H9 (cell line): ENCODE results near the gene FRY. TPM values are rescaled to one million over a fixed set of nuclear protein-coding genes. Genes with fewer than 3 reads are reported as not detected.

Source experiments
- DNase-seq: peaks from one replicate; pipeline ENCODE4 v3.0.0-alpha.2; 2017
- H2AFZ ChIP-seq: one replicate; pipeline ENCODE4 v1.6.1; 2013; ENCODE audit warnings: mild to moderate bottlenecking, low read length, control low read depth, moderate library complexity
- H2AK5ac ChIP-seq: 2 replicates; pipeline ENCODE4 v1.6.1; 2013; ENCODE audit warnings: low read length, control low read depth, mixed read lengths; ENCODE audit not compliant: insufficient read length
- H2BK120ac ChIP-seq: one replicate; pipeline ENCODE4 v1.6.1; 2013; ENCODE audit warnings: low read depth, mild to moderate bottlenecking, low read length, control low read depth, inconsistent platforms; ENCODE audit not compliant: poor library complexity, severe bottlenecking
- H2BK12ac ChIP-seq: 2 replicates; pipeline ENCODE4 v1.6.1; 2013; ENCODE audit warnings: low read length, control low read depth, mixed read lengths, low read depth; ENCODE audit not compliant: insufficient read length
- H2BK15ac ChIP-seq: 2 replicates; pipeline ENCODE4 v1.6.1; 2013; ENCODE audit warnings: low read depth, low read length, control low read depth
- H2BK20ac ChIP-seq: one replicate; pipeline ENCODE4 v1.6.1; 2013; ENCODE audit warnings: low read depth, mild to moderate bottlenecking, low read length, control low read depth, inconsistent platforms; ENCODE audit not compliant: poor library complexity, severe bottlenecking
- H2BK5ac ChIP-seq: 2 replicates; pipeline ENCODE4 v1.6.1; 2013; ENCODE audit warnings: low read length, control low read depth, mixed read lengths; ENCODE audit not compliant: insufficient read length
- H3K14ac ChIP-seq: 2 replicates; pipeline ENCODE4 v1.6.1; 2013; ENCODE audit warnings: low read length, control low read depth; ENCODE audit not compliant: insufficient read depth
- H3K18ac ChIP-seq: 2 replicates; pipeline ENCODE4 v1.6.1; 2013; ENCODE audit warnings: low read depth, mild to moderate bottlenecking, mixed read lengths, low read length, control low read depth; ENCODE audit not compliant: insufficient read length
- H3K23ac ChIP-seq: 2 replicates; pipeline ENCODE4 v1.6.1; 2013; ENCODE audit warnings: low read length, control low read depth, mixed read lengths, low read depth; ENCODE audit not compliant: insufficient read length
- H3K23me2 ChIP-seq: 2 replicates; pipeline ENCODE4 v1.6.1; 2013; ENCODE audit warnings: low read depth, mild to moderate bottlenecking, mixed read lengths, low read length, control low read depth; ENCODE audit not compliant: insufficient read length, poor library complexity, severe bottlenecking
- H3K27ac ChIP-seq: 2 replicates; pipeline ENCODE4 v1.5.1; 2013; ENCODE audit warnings: low read length, control low read depth, mixed read lengths, low read depth; ENCODE audit not compliant: insufficient read length
- H3K27me3 ChIP-seq: 2 replicates; pipeline ENCODE4 v1.6.1; 2013; ENCODE audit warnings: low read length, control low read depth, inconsistent platforms; ENCODE audit not compliant: insufficient read depth
- H3K4ac ChIP-seq: 2 replicates; pipeline ENCODE4 v1.6.1; 2013; ENCODE audit warnings: low read depth, mild to moderate bottlenecking, control low read depth, inconsistent platforms, low read length, moderate library complexity
- H3K4me1 ChIP-seq: 2 replicates; pipeline ENCODE4 v1.6.1; 2013; ENCODE audit warnings: low read length, control low read depth, inconsistent platforms; ENCODE audit not compliant: insufficient read depth
- H3K4me2 ChIP-seq: 2 replicates; pipeline ENCODE4 v1.6.1; 2013; ENCODE audit warnings: low read length, control low read depth, mixed read lengths; ENCODE audit not compliant: insufficient read length, insufficient read depth
- H3K56ac ChIP-seq: 2 replicates; pipeline ENCODE4 v1.6.1; 2013; ENCODE audit warnings: low read depth, mild to moderate bottlenecking, mixed read lengths, low read length, control low read depth; ENCODE audit not compliant: insufficient read length
- H3K79me1 ChIP-seq: 2 replicates; pipeline ENCODE4 v1.6.1; 2013; ENCODE audit warnings: low read depth, mild to moderate bottlenecking, moderate library complexity, low read length, control low read depth, inconsistent platforms; ENCODE audit not compliant: insufficient read depth, poor library complexity, severe bottlenecking
- H3K79me2 ChIP-seq: 2 replicates; pipeline ENCODE4 v1.6.1; 2013; ENCODE audit warnings: low read length, control low read depth, inconsistent platforms; ENCODE audit not compliant: insufficient read depth
- H3K9ac ChIP-seq: 2 replicates; pipeline ENCODE4 v1.6.1; 2013; ENCODE audit warnings: low read length, control low read depth, mixed read lengths; ENCODE audit not compliant: insufficient read length; ENCODE audit errors: extremely low read depth
- H3K9me3 ChIP-seq: one replicate; pipeline ENCODE4 v1.6.1; 2013; ENCODE audit warnings: low read depth, low read length, inconsistent platforms; ENCODE audit not compliant: control insufficient read depth
- H3T11ph ChIP-seq: one replicate; pipeline ENCODE4 v1.6.1; 2013; ENCODE audit warnings: mild to moderate bottlenecking, low read length, control low read depth, inconsistent platforms
- H4K20me1 ChIP-seq: one replicate; pipeline ENCODE4 v1.6.1; 2013; ENCODE audit not compliant: control insufficient read depth, insufficient read length, insufficient read depth
- H4K5ac ChIP-seq: 2 replicates; pipeline ENCODE4 v1.6.1; 2013; ENCODE audit warnings: low read depth, mild to moderate bottlenecking, mixed read lengths, low read length, control low read depth; ENCODE audit not compliant: insufficient read length
- H4K8ac ChIP-seq: replicated peaks from 2 replicates; pipeline ENCODE4 v1.6.1; 2013; ENCODE audit warnings: low read length, control low read depth, mixed read lengths, low read depth; ENCODE audit not compliant: insufficient read length
- H4K91ac ChIP-seq: 2 replicates; pipeline ENCODE4 v1.6.1; 2013; ENCODE audit warnings: low read depth, mild to moderate bottlenecking, moderate library complexity, mixed read lengths, low read length, control low read depth; ENCODE audit not compliant: insufficient read length
- H3K27ac Mint-ChIP-seq, 3 experiments: 2 replicates in 2 of 3; 3 replicates in 1 of 3; pipeline ENCODE4 v1.8.0; 2020 to 2021; ENCODE audit warnings: mixed read lengths in 3 of 3, mild to moderate bottlenecking in 1 of 3, moderate library complexity in 1 of 3
- H3K27me3 Mint-ChIP-seq: 2 replicates; pipeline ENCODE4 v1.8.0; 2021; ENCODE audit warnings: low read depth, mild to moderate bottlenecking, moderate library complexity, mixed read lengths
- H3K36me3 Mint-ChIP-seq, 3 experiments: 2 replicates in 2 of 3; 3 replicates in 1 of 3; pipeline ENCODE4 v1.8.0; 2020 to 2021; ENCODE audit warnings: low read depth in 3 of 3, mixed read lengths in 3 of 3; ENCODE audit not compliant: insufficient read depth in 1 of 3
- H3K4me1 Mint-ChIP-seq, 2 experiments: 2 replicates each; pipeline ENCODE4 v1.8.0; 2020; ENCODE audit warnings: mixed read lengths in 2 of 2
- H3K4me3 Mint-ChIP-seq, 2 experiments: 2 replicates in 1 of 2; 3 replicates in 1 of 2; pipeline ENCODE4 v1.8.0; 2020 to 2021; ENCODE audit warnings: mild to moderate bottlenecking in 2 of 2, mixed read lengths in 2 of 2, moderate library complexity in 1 of 2
- H3K9me3 Mint-ChIP-seq, 2 experiments: 2 replicates in 1 of 2; 3 replicates in 1 of 2; pipeline ENCODE4 v1.8.0; 2020; ENCODE audit warnings: mild to moderate bottlenecking in 2 of 2, mixed read lengths in 2 of 2, moderate library complexity in 1 of 2
- CTCF ChIP-seq: fragments of 200-600 bp; sonication (generic); conservative IDR thresholded peaks from 3 replicates; pipeline ENCODE4 v1.8.0; 2021; ENCODE audit warnings: antibody characterized with exemption, mild to moderate bottlenecking
- WGBS: extraction: QIAGEN DNeasy Blood & Tissue Kit; methylation state at CpG from one replicate; pipeline ENCODE4 v1.1.7; 2013; ENCODE audit warnings: missing lambda C conversion rate, low lambda C conversion rate, mixed read lengths; ENCODE audit not compliant: insufficient read length; ENCODE audit errors: extremely low coverage; 5-methylcytosine and 5-hydroxymethylcytosine counted together
- total RNA-seq: library from RNA; stranded (reverse); gene quantifications from 2 replicates; pipeline ENCODE4 v1.2.1, GENCODE V29; 2021

Gene FRY
- total RNA-seq, 1 experiment from 2014 or later = 5.2 TPM

GRCh38 chr13:32116210-32116609 is 84.6 kb downstream of the FRY start:
- no peak overlapping the region for H2AK5ac ChIP-seq
- Mint-ChIP-seq H3K4me1 (peaks cover 0 to 4% of the 10 kb centered on the region in 2 experiments; a peak in 2 of 4 replicates), H3K27me3 (no peaks in the 10 kb centered on the region), H3K27ac (no peak overlapping the region), H3K36me3 (peaks cover 2 to 4% (median 3%) of the 10 kb centered on the region in 3 experiments; a peak in 4 of 7 replicates), H3K4me3 (no peak overlapping the region), H3K9me3 (peaks cover under 1 to 1% of the 10 kb centered on the region in 2 experiments; a peak in 2 of 5 replicates)
- no peaks in the 10 kb centered on the region for H3K4me1 ChIP-seq
- no peak overlapping the region for H3K18ac ChIP-seq
- H4K20me1 ChIP-seq = no peaks in the 10 kb centered on the region
- no peak overlapping the region for H4K8ac ChIP-seq
- H3K4ac ChIP-seq = no peak overlapping the region
- H3K79me2 ChIP-seq = no peaks in the 10 kb centered on the region
- H3K9me3 ChIP-seq = no peaks in the 10 kb centered on the region
- no peak overlapping the region for H4K91ac ChIP-seq
- no peak overlapping the region for H3K23ac ChIP-seq
- H2BK20ac ChIP-seq = no peak overlapping the region
- no peak overlapping the region for H3K27ac ChIP-seq
- H2BK15ac ChIP-seq = no peak overlapping the region
- no peak overlapping the region for H3K9ac ChIP-seq
- no CpG with 5 or more reads among the region's 5 CpGs for WGBS
- no peaks in the 10 kb centered on the region for H3K27me3 ChIP-seq
- H3K56ac ChIP-seq = no peak overlapping the region
- H2AFZ ChIP-seq = no peak overlapping the region
- TF ChIP-seq CTCF = no peak
- H3T11ph ChIP-seq = no peak overlapping the region
- H2BK12ac ChIP-seq = no peak overlapping the region
- H3K4me2 ChIP-seq = no peak overlapping the region
- no peak overlapping the region for H4K5ac ChIP-seq
- H2BK120ac ChIP-seq = no peak overlapping the region
- no peak overlapping the region for H3K14ac ChIP-seq
- no peaks in the 10 kb centered on the region for H3K23me2 ChIP-seq
- no peak overlapping the region for H2BK5ac ChIP-seq
- H3K79me1 ChIP-seq = no peaks in the 10 kb centered on the region
- no peak for DNase-seq
